Endodermal cell (in vitro differentiated cells): Measurements from ENCODE around the gene ATAD3B. TPM values are rescaled to one million over a fixed set of nuclear protein-coding genes. Genes with fewer than 3 reads are reported as not detected.
"Not testable (repeated sequence)": the region's sequence is repeated elsewhere in the genome, so short reads cannot be mapped to it uniquely, and the experiment has no call there.

ENCODE experiments used
- DNase-seq: peaks from one replicate; pipeline ENCODE4 v3.0.0-alpha.2; 2017
- H3K27ac ChIP-seq: 2 replicates; pipeline ENCODE4 v1.5.1; 2013; ENCODE audit warnings: mild to moderate bottlenecking, low read depth, low read length, moderate library complexity
- H3K27me3 ChIP-seq: 2 replicates; pipeline ENCODE4 v1.6.1; 2013; ENCODE audit warnings: mild to moderate bottlenecking, low read length, moderate library complexity; ENCODE audit not compliant: insufficient read depth, control insufficient read depth, poor library complexity, severe bottlenecking
- H3K36me3 ChIP-seq: 2 replicates; pipeline ENCODE4 v1.7.0; 2013; ENCODE audit warnings: mild to moderate bottlenecking, low read length, moderate library complexity; ENCODE audit not compliant: control insufficient read depth, insufficient read depth
- H3K4me1 ChIP-seq: one replicate; pipeline ENCODE4 v1.7.0; 2013; ENCODE audit warnings: low read length; ENCODE audit not compliant: control insufficient read depth, insufficient read depth
- H3K4me3 ChIP-seq: 2 replicates; pipeline ENCODE4 v1.5.1; 2013; ENCODE audit warnings: mild to moderate bottlenecking, low read length, moderate library complexity
- H3K9ac ChIP-seq: 2 replicates; pipeline ENCODE4 v1.6.1; 2013; ENCODE audit warnings: mild to moderate bottlenecking, low read length, moderate library complexity; ENCODE audit not compliant: poor library complexity, severe bottlenecking; ENCODE audit errors: extremely low read depth
- H3K9me3 ChIP-seq: 2 replicates; pipeline ENCODE4 v1.6.1; 2013; ENCODE audit warnings: mild to moderate bottlenecking, low read length, moderate library complexity; ENCODE audit not compliant: control insufficient read depth
- H3K27ac Mint-ChIP-seq: 2 replicates; pipeline ENCODE4 v1.8.0; 2020; ENCODE audit warnings: mixed read lengths
- H3K27me3 Mint-ChIP-seq: 2 replicates; pipeline ENCODE4 v1.8.0; 2021; ENCODE audit warnings: mild to moderate bottlenecking, mixed read lengths; ENCODE audit not compliant: insufficient read depth
- H3K36me3 Mint-ChIP-seq: 2 replicates; pipeline ENCODE4 v1.8.0; 2020; ENCODE audit warnings: low read depth, mixed read lengths
- H3K4me1 Mint-ChIP-seq: 2 replicates; pipeline ENCODE4 v1.8.0; 2020; ENCODE audit warnings: mixed read lengths
- H3K4me3 Mint-ChIP-seq: 2 replicates; pipeline ENCODE4 v1.8.0; 2020; ENCODE audit warnings: mild to moderate bottlenecking, moderate library complexity, mixed read lengths
- H3K9me3 Mint-ChIP-seq: 2 replicates; pipeline ENCODE4 v1.8.0; 2020; ENCODE audit warnings: mild to moderate bottlenecking, mixed read lengths
- WGBS, 2 experiments: methylation state at CpG; one replicate each; pipeline versions ENCODE4 v1.1.5 to v1.1.7; 2013; ENCODE audit warnings: missing lambda C conversion rate in 2 of 2, mixed read lengths in 1 of 2; ENCODE audit not compliant: insufficient coverage in 1 of 2, insufficient read length in 1 of 2; 5-methylcytosine and 5-hydroxymethylcytosine counted together
- total RNA-seq, 2 donors: library from RNA; stranded (reverse); fragmentation: NEBNext Ultra II Directional in 1 of 2; extraction: Animal tissue kit (Norgen Biotek cat#: 25700) in 1 of 2; gene quantifications; 2 replicates in 1 of 2; 3 replicates in 1 of 2; pipeline ENCODE4 v1.2.1, GENCODE V29; 2021
- TF ChIP-seq, protein P1 (sequence below): fragments of 200-600 bp; sonication (generic); conservative IDR thresholded peaks from 2 replicates; pipeline ENCODE4 v1.5.0; 2021; ENCODE audit warnings: antibody characterized with exemption, mild to moderate bottlenecking

The ATAD3B gene
- total RNA-seq, 2 donors from 2014 or later, result 41.8 to 47.4 TPM

DNA sequence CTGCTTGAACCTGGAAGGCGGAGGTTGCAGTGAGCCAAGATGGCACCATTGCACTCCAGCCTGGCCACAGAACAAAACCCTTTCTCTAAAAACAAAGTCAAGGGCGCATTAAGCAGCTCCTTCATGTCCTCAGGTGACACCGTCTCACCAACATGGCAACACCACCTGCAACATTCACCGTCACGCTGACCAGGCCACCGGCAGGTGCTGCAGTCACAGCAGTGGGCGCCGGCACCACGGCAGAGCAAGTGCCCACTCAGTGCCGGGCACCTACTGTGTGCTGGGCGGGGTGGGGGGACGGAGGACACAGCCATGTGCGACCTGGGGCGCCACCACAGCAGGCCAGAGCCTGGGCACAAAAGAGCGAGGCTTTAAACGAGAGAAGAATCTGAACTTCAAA lies 12.1 kb downstream of the ATAD3B start:
- no peaks in the 10 kb centered on the region for H3K4me1 Mint-ChIP-seq
- 97 to 98% methylated on average over 9 to 16 of the region's 16 CpGs for WGBS, 2 experiments
- H3K27ac Mint-ChIP-seq, result no peak overlapping the region
- H3K36me3 ChIP-seq, result peaks cover 36% of the 10 kb centered on the region
- H3K27me3 ChIP-seq, result no peaks in the 10 kb centered on the region
- H3K27ac ChIP-seq, result no peak overlapping the region
- H3K9ac ChIP-seq, result no peak overlapping the region
- peaks cover 36% of the 10 kb centered on the region for H3K36me3 Mint-ChIP-seq
- no peak overlapping the region for H3K4me3 ChIP-seq
- H3K9me3 ChIP-seq, result no peaks in the 10 kb centered on the region
- no peak overlapping the region for H3K4me3 Mint-ChIP-seq
- no peak for DNase-seq
- no peaks in the 10 kb centered on the region for H3K4me1 ChIP-seq
- TF ChIP-seq, protein P1, sequence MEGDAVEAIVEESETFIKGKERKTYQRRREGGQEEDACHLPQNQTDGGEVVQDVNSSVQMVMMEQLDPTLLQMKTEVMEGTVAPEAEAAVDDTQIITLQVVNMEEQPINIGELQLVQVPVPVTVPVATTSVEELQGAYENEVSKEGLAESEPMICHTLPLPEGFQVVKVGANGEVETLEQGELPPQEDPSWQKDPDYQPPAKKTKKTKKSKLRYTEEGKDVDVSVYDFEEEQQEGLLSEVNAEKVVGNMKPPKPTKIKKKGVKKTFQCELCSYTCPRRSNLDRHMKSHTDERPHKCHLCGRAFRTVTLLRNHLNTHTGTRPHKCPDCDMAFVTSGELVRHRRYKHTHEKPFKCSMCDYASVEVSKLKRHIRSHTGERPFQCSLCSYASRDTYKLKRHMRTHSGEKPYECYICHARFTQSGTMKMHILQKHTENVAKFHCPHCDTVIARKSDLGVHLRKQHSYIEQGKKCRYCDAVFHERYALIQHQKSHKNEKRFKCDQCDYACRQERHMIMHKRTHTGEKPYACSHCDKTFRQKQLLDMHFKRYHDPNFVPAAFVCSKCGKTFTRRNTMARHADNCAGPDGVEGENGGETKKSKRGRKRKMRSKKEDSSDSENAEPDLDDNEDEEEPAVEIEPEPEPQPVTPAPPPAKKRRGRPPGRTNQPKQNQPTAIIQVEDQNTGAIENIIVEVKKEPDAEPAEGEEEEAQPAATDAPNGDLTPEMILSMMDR, result no peak
- H3K9me3 Mint-ChIP-seq, result no peaks in the 10 kb centered on the region
- no peaks in the 10 kb centered on the region for H3K27me3 Mint-ChIP-seq

DNA sequence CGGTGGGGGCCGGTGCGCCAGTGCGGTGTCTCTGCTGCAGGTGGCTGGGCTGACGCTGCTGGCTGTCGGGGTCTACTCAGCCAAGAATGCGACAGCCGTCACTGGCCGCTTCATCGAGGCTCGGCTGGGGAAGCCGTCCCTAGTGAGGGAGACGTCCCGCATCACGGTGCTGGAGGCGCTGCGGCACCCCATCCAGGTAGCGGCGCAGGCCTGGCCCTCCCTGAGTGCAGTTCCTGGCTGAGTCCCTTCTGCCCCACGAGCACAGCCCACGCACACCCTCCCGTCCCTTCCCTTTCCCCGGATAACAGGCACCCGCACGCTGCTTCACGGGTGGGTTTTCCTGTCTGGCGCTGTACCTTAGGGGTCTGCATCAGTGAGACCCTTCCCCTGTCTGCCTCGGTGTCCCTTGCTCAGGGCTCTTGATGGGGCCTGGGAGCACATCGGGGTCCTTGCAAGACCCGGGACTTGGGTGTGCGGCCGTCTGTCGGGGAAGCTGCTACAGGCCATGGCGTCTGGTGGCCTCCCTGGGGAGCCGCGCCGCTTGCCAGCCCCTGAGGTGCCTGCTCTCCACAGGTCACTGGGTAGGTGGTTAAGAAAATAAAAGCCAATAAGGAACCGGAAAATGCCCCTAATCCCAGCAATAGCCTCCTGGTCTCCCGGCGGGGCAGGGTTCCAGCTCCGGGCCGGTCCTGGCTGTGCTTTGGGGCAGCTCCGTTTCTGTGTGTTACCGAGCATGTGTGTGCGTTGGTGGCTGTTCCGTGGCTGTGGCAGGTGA lies 13.6 kb downstream of the ATAD3B start:
- H3K27ac Mint-ChIP-seq, H3K27me3 ChIP-seq, H3K9ac ChIP-seq, H3K4me3 ChIP-seq, H3K27ac ChIP-seq, H3K9me3 Mint-ChIP-seq, DNase-seq, H3K4me3 Mint-ChIP-seq, H3K9me3 ChIP-seq, H3K27me3 Mint-ChIP-seq, H3K4me1 Mint-ChIP-seq, H3K4me1 ChIP-seq: not testable (repeated sequence)
- peaks cover 38% of the 10 kb centered on the region for H3K36me3 Mint-ChIP-seq
- WGBS, 2 experiments, result 96 to 98% methylated on average over 22 to 37 of the region's 46 CpGs
- H3K36me3 ChIP-seq, result peaks cover 41% of the 10 kb centered on the region

DNA sequence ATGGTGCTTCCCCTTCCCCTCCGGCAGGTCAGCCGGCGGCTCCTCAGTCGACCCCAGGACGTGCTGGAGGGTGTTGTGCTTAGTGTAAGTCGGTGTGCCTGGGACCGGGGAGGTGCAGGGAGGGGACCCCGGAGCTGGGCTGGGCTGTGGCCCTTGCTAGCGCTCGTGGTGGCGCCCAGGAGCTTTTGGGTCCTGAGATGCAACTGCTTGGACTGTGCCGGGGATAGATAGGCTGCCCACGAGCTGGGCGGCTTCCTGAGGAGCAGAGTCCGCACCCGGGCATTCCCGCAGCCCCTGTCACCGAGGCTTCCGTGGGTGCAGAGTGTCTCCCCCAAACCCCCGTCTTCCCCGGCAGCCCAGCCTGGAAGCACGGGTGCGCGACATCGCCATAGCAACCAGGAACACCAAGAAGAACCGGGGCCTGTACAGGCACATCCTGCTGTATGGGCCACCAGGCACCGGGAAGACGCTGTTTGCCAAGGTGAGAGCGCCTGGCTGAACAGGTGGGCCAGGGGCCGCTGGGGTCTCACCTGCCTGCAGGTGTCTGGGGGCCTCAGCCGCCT lies 14.3 kb downstream of the ATAD3B start:
- H3K27me3 Mint-ChIP-seq, H3K4me3 Mint-ChIP-seq, H3K9me3 Mint-ChIP-seq, H3K27me3 ChIP-seq, H3K4me1 ChIP-seq, H3K27ac ChIP-seq, H3K4me1 Mint-ChIP-seq, H3K9ac ChIP-seq, H3K27ac Mint-ChIP-seq, DNase-seq, H3K9me3 ChIP-seq, H3K4me3 ChIP-seq: not testable (repeated sequence)
- H3K36me3 Mint-ChIP-seq, result peaks cover 42% of the 10 kb centered on the region
- H3K36me3 ChIP-seq, result peaks cover 47% of the 10 kb centered on the region
- 96 to 98% methylated on average over 18 to 26 of the region's 31 CpGs for WGBS, 2 experiments

DNA sequence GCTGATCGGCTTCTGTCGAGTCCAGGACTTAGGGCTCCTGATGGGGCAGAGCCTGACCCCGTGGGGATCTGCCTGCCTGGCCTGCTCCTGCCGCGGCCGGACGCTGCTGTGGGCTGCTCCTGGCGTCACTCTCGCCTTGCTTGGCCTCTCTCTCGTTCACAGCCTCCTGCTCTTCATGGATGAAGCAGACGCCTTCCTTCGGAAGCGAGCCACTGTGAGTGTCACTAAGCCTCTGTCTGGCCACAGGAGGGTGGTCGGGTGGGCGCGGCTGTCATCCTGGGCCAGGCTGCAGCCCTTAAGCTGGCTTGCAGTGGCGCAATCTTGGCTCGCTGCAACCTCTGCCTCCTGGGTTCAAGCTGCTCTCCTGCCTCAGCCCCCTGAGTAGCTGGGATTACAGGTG lies 16.1 kb downstream of the ATAD3B start:
- H3K9me3 Mint-ChIP-seq, result peaks cover 13% of the 10 kb centered on the region
- Histone ChIP-seq H3K27ac (no peak overlapping the region), H3K4me3 (no peak overlapping the region), H3K4me1 (no peaks in the 10 kb centered on the region), H3K9ac (no peak overlapping the region), H3K36me3 (peaks cover 60% of the 10 kb centered on the region), H3K27me3 (no peaks in the 10 kb centered on the region), H3K9me3 (peaks cover 13% of the 10 kb centered on the region)
- H3K27me3 Mint-ChIP-seq, result no peaks in the 10 kb centered on the region
- no peaks in the 10 kb centered on the region for H3K4me1 Mint-ChIP-seq
- no peak for DNase-seq
- H3K27ac Mint-ChIP-seq, result no peak overlapping the region
- 96 to 97% methylated on average over 14 to 18 of the region's 18 CpGs for WGBS, 2 experiments
- H3K36me3 Mint-ChIP-seq, result peaks cover 48% of the 10 kb centered on the region
- no peak overlapping the region for H3K4me3 Mint-ChIP-seq
- TF ChIP-seq, protein P1, result no peak
